Uterine smooth muscle cell (primary cell): ENCODE results near the gene TCP11X1. TPM values are rescaled to one million over a fixed set of nuclear protein-coding genes. Genes with fewer than 3 reads are reported as not detected.

Experiments
- total RNA-seq: library from RNA; depleted of rRNA; stranded (reverse); fragments of >200 nt; gene quantifications from 2 replicates; pipeline ENCODE4 v1.2.3, GENCODE V29; 2014

The TCP11X1 gene
- total RNA-seq: not detected in 2 replicates

DNA sequence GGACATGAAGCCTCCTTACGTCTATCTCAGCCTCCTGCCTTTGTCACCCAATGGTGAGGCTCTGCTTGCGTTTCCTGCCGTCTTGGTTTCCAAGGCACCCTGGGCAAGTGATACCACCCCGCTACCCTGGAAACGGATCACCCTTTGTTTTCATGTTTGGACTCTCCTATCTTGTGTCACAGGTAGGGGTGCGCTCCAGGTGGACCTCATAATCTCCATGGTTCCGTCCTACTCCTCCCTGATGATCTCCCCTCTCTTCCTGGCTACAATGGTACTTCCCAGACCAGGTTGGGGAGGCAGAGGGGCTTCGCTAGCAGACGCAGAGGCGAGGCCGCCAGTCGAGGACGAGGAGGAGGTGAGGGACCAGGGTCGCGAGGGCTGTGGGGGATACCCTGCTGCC, at the start of gene TCP11X1:
Gene TCP11X1, plus strand, starts transcription at position 316 of the 400 bp plus-strand sequence.

DNA sequence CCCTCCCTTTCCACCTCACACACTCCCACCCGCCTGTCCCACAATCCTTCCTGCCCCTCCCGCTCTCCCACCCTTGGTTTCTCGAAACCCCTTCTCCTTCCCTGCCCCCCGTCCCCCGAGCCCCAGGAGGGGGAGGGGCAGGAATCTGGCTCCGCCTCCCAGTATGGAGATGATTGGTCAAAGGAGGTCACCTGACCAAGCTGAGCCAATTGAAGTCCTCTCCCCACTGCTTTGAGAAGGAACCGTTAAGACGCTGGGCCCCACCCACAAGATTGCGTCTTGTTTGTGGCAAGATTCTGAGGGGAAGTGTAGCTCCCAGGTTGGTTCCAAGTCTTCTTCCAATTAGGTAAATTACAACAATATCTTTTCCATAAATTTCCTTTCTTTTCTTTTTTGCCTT, 31.8 kb downstream of the TCP11X1 start, which contains the start of gene NXF2:
Gene NXF2, plus strand, starts transcription at position 275 of the 400 bp plus-strand sequence. CDS start 59,912 bp downstream, outside the sequence.

Other genes starting within 250 kb of the TCP11X1 start
- 0.55 TPM in 1 of 2 replicates, not detected in the other for gene TCEAL2, start 89.6 kb upstream of the TCP11X1 start, total RNA-seq
- gene TCEAL6, start 72.8 kb upstream of the TCP11X1 start, total RNA-seq: not detected in 2 replicates
- gene BEX5, start 59.3 kb upstream of the TCP11X1 start, total RNA-seq: 0.33 and 0.37 TPM in 2 replicates
- gene NXF2, start 31.9 kb downstream of the TCP11X1 start, total RNA-seq: not detected in 2 replicates
- gene NXF2B, start 224.7 kb downstream of the TCP11X1 start, total RNA-seq: not detected in 2 replicates